Measurements from ENCODE around the gene KRTAP4-12.
"Not testable (repeated sequence)": the region's sequence is repeated elsewhere in the genome, so short reads cannot be mapped to it uniquely, and the experiment has no call there.

Gene KRTAP4-12

DNA sequence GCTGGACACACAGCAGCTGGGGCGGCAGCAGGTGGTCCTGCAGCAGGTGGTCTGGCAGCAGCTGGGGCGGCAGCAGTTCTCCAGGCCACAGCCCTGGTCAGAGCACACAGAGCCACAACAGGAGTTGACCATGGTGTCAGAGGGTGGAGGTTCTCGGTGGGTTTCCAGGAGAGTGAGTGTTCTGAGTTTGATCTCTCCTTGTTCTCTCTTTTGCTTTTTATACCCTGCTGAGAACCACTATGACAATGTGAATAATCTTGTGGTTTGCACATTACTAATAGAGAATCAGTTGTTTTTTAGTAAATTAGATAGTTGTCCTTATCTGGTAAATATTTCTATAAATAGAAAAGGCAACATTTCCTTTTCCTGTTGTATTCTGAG lies at the start of gene KRTAP4-12:
Gene KRTAP4-12 (minus strand): TSS at position 192 of the 381 bp plus-strand sequence. CDS start 60 bp downstream, at position 132.
- DNase-seq (ENCODE audit: low read depth in 2 of 2): not testable (repeated sequence)

DNA sequence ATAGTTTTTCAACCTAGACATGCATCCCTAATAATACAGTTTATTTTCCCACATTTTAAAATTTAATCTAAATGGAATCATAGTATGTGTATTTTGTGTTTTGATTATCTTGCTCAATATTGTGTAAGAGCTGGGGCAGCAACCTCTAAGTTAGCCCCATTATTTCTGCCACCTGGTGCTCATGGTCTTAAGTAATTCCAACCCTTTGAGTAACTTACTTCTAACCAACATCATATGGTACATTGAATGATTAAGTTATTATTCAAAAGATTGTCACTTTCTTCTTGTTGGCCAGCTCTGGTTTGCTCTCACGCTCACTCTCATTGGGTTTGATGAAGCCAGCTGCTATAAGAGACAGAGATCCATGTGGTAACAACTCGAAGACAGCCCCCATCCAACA lies 47.9 kb upstream of the KRTAP4-12 start:
- no peak for DNase-seq (ENCODE audit: low read depth in 2 of 2)

DNA sequence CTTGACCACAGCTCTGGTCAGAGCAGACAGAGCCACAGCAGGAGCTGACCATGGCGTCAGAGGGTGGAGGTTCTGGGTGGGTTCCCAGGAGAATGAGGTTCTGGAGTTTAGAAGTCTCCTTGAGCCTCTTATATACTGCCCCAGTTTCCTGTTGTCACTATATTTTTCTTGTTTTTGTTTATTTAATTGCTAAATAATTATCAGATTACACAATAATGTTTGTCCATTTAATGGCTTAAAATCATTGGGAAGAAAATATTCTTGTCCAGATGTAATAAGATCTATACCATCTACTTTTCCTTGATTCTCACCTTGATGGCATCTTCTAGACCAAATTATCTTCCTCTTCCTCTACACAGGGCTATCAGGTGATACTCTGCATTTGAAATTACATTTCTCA lies 44.1 kb upstream of the KRTAP4-12 start, which contains the start of gene KRTAP4-3:
Gene KRTAP4-3 (minus strand): TSS at position 101 of the 400 bp plus-strand sequence. CDS start 49 bp downstream, at position 52.
- DNase-seq (ENCODE audit: low read depth in 2 of 2): no peak

DNA sequence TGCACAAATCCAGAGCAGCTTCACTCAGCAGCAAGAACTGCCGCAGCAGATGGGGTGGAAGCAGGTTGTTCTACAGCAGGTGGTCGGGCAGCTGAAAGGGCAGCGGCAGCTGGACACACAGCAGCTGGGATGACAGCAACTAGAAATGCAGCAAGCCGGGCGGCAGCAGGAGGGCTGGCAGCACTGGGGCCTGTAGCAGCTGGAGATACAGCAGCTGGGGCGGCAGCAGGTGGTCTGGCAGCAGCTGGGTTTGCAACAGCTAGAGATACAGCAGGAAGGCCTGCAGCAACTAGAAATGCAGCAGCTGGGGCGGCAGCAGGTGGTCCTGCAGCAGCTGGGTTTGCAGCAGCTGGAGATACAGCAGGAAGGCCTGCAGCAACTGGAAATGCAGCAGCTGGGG lies 43.6 kb upstream of the KRTAP4-12 start:
- DNase-seq (ENCODE audit: low read depth in 2 of 2): no peak

DNA sequence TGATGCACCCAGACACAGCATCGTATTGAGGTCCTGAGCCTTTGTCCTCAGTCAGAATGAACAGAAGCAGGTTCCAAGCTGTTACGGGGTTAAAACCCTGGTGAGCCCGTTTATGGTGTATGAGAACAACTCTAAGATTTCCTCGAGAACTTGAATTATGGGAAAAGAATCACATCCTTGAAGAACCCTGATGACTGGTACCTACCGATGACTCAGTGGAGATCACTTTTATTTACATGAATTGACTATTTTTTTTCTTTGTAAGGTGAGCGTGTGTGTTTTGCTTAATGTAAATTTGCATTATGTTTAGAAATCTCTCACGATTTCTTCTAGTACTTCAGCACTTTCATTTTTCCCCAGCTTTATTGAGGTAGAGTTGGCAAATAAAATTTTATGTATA lies 39.8 kb upstream of the KRTAP4-12 start:
- no peak for DNase-seq (ENCODE audit: low read depth in 2 of 2)

DNA sequence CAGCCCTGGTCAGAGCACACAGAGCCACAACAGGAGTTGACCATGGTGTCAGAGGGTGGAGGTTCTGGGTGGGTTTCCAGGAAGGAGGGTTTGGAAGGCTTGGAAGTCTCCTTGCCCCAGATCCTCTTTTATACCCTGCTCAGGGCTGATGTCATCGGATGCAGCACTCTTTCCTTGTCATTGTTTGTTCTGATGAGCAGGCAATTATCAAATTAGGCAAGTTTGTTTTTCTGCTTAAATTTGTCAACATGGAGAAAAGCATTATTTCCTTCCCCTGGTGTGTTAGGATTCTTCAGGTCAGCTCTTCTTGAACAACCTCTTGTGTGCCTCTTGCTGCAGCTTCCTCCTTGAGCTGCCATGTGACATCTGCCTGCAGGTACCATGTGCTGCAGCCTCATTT lies 36.7 kb upstream of the KRTAP4-12 start, which contains the start of gene KRTAP4-4:
Gene KRTAP4-4 (minus strand): TSS at position 101 of the 400 bp plus-strand sequence. CDS start 57 bp downstream, at position 44.
- DNase-seq (ENCODE audit: low read depth in 2 of 2): no peak

DNA sequence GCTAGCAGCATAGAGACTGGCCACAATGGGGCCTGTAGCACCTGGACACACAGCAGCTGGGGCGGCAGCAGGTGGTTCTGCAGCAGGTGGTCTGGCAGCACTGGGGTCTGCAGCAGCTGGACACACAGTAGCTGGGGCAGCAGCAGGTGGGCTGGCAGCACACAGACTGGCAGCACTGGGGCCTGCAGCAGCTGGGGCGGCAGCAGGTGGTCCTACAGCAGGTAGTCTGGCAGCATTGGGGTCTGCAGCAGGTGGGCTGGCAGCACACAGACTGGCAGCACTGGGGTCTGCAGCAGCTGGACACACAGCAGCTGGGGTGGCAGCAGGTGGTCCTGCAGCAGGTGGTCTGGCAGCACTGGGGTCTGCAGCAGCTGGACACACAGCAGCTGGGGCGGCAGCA lies 36.2 kb upstream of the KRTAP4-12 start:
- DNase-seq (ENCODE audit: low read depth in 2 of 2): not testable (repeated sequence)

DNA sequence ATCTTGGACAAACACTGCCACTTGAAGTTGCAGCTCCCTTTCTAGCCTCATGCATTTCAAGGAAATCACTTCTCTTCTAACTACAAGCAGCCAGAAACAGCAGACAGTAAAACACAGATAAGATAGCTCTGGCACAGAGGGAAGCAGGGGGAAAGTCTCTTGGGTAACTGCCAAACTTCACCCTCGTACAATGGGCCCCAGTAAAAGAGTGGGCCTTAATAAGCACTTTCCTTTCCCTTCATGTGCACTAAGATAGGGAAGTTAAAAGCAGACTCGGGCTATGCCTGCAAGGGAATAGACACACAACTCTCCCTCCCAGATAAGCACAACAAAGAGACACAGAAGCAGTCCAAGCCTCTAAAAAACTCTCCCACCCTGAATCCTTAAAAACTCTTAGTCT lies 29.9 kb upstream of the KRTAP4-12 start:
- no peak for DNase-seq (ENCODE audit: low read depth in 2 of 2)

DNA sequence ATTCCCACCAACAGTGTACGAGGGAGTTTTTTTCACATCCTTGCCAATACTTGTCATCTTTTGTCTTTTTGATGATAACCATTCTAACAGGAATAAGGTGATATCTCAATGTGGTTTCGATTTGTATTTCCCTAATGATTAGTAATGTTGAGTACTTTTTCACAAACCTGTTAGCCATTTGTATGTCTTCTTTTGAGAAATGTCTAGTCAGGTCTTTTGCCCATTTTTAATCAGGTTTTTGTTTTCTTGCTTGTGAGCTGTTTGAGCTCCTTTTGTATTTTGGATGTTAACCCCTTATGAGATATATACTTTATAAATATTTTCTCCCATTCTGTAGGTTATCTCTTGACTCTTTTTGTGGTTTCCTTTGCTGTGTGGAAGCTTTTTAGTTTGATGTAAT lies 27.5 kb upstream of the KRTAP4-12 start:
- no peak for DNase-seq (ENCODE audit: low read depth in 2 of 2)

DNA sequence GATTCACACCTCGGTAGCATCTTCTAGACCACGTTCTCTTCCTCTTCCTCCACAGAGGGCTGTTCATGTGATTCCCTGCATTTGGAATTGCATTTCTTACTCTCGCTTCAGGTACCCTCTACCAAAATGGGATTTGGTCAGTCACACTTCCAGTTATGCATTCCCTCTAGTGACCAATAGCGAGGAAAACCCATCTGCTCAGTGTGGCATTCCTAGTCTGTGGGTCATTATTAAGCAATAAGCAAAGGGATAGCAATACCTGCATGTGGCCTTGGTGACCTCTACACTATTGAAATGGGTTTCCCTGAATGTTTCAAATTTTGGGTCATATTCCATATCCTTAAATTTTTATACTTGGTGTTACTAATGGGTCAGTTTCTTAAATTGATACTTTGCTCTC lies 26.0 kb upstream of the KRTAP4-12 start:
- DNase-seq (ENCODE audit: low read depth in 2 of 2): no peak

DNA sequence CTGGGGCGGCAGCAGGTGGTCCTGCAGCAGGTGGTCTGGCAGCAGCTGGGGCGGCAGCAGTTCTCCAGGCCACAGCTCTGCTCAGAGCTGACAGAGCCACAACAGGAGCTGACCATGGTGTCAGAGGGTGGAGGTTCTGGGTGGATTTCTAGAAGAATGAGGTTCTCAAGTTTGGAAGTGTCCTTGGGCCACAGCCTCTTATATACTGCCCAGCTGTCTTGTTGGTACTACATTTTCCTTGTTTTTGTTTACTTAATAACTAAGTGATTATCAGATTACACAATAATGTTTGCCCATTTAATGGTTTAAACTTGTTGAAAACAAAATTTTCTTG lies 25.6 kb upstream of the KRTAP4-12 start, which contains the start of gene KRTAP4-5:
Gene KRTAP4-5 (minus strand): TSS at position 174 of the 334 bp plus-strand sequence. CDS start 58 bp downstream, at position 116.
- DNase-seq (ENCODE audit: low read depth in 2 of 2): no peak

DNA sequence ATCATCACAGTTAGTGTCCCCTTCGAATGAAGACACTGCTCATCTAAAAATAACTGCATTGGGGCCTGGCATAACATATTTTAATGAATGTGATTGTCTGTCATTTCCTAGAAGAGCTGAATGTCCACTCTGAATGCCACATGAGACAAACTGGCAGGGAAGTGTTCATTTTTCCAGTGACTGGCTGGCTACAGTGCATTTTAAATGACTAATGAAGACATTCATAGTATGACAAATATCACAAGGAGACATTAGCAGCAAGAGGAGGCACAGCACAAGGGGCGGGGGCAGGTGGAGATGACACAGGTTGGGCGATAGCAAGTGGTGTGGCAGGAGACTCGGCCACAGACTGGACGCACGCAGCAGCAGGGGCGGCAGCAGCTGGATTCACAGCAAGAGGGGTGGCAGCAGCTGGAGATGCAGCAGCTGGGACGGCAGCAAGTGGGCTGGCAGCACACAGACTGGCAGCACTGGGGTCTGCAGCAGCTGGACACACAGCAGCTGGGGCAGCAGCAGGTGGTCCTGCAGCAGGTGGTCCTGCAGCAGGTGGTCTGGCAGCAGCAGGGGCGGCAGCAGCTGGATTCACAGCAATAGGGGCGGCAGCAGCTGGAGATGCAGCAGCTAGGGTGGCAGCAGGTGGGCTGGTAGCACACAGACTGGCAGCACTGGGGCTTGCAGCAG lies 25.1 kb upstream of the KRTAP4-12 start:
- DNase-seq (ENCODE audit: low read depth in 2 of 2): not testable (repeated sequence)

DNA sequence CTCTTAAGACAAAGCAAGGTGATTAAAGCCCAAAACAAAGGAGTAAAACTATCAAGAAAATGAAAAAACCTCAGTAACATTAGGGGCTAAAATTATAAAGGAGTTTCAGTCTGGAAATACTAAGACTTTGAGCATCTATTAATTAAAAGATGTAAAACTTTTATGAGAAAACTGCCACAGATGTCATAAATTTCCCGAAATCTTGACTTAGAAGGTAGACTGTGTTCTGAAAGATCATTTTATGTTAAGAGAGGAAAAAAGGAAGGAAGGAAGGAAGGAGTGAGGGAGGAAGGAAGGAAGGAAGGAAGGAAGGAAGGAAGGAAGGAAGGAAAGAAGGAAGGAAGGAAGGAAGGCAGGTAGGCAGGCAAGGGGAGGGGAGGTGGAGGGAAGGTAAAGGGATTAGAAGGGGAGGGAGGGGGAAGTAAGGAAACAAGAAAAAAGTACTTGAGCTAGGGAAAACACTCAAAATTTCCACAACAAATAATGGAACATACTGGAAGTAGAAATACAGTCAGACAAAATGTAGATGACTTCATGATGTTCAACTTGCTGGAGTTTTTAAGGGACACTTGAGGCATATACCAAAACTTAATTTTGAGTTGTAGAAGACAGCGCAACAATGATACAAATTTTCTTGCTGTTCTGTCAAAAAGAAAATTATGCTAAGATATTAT lies 23.7 kb upstream of the KRTAP4-12 start:
- no peak for DNase-seq (ENCODE audit: low read depth in 2 of 2)

DNA sequence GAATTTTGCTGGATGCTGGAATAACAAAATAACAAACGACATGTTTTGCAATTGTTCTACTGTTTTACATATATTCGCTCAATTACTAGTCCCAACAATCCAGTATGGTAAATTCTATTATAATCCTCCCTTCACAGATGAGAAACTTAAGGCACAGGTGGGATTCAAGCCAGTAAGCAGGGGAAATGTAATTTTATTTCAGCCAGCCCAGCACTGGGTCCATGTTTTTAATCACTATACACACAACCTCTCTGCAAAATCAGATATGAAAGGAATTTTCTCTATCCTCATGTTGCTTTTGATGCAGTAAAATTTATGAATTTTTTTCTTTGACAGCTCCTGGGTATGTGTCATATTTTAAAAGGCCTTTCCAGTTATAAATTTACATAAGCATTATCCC lies 21.3 kb upstream of the KRTAP4-12 start:
- no peak for DNase-seq (ENCODE audit: low read depth in 2 of 2)

DNA sequence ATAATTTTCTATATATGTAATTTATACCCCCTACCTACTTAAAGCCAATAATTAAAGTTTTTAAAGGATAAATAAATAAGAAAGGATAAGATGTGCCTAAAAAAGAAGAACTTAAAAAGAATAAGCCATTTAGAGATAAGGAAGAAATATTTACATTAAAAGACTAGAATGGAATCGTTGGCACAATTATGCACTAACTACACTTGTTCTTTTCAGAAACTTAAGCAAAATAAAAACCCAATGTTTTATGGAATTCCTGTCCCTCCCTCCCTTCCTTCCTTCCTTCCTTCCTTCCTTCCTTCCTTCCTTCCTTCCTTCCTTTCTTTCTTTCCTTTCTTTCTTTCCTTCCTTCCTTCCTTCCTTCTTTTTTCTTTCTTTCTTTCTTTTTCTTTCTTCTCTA lies 20.9 kb upstream of the KRTAP4-12 start:
- no peak for DNase-seq (ENCODE audit: low read depth in 2 of 2)

DNA sequence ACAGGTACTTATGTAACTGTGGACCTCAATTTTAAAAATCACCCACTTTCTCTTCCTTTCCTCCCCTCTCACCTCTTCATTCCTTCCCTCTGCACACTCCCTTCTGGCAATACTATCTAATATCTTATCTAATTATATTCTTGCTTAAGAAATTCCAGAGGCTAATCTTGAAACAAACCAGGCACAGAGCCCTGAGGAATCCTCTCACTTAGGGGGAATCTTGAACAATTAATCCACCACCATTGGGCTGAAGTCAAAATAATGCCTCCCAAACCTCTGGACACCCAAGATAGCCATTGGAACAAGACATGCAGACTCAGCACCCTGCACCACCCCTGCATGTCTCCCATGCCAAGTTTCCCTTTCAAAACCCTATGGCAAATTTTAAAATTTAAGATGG lies 17.4 kb upstream of the KRTAP4-12 start:
- no peak for DNase-seq (ENCODE audit: low read depth in 2 of 2)

DNA sequence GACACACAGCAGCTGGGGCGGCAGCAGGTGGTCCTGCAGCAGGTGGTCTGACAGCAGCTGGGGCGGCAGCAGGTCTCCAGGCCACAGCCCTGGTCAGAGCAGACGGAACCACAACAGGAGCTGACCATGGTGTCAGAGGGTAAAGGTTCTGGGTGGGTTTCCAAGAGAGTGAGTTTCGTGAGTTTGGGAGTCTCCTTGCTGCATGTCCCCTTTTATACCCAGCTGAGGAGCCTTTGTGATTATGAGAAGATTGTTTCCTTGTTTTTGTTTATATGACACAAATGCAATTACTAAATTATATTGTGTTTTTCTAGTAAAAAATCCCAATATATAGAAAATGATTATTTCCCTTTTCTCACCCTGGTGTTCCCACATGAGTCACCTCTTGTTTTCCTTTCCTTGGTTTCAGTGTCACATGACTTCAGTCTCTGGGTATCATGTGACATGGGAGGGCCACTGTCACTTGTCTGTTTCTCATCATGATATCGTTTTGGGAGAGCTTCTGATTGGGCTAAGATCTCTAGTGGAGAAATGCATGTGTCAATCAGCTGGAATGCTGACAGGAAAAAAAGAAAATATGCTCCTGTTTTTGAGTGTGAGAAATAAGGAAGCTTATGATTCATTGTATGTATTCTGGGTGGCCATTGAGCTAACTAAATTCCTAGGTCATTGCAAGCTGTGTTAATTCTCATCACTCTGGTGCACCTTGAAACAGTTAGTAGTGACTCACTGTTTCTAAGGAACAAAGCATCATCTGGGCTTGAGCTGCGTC lies 16.6 kb upstream of the KRTAP4-12 start, which contains the start of gene KRTAP4-6:
Gene KRTAP4-6 (minus strand): TSS at position 185 of the 772 bp plus-strand sequence. CDS start 57 bp downstream, at position 128.
- DNase-seq (ENCODE audit: low read depth in 2 of 2): no peak

DNA sequence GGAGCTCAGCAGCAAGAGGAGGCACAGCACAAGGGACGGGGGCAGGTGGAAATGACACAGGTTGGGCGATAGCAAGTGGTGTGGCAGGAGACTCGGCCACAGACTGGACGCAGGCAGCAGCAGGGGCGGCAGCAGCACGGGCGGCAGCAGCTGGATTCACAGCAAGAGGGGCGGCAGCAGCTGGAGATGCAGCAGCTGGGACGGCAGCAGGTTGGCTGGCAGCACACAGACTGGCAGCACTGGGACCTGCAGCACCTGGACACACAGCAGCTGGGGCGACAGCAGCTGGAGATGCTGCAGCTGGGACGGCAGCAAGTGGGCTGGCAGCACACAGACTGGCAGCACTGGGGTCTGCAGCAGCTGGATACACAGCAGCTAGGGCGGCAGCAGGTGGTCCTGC lies 15.9 kb upstream of the KRTAP4-12 start:
- DNase-seq (ENCODE audit: low read depth in 2 of 2): not testable (repeated sequence)

DNA sequence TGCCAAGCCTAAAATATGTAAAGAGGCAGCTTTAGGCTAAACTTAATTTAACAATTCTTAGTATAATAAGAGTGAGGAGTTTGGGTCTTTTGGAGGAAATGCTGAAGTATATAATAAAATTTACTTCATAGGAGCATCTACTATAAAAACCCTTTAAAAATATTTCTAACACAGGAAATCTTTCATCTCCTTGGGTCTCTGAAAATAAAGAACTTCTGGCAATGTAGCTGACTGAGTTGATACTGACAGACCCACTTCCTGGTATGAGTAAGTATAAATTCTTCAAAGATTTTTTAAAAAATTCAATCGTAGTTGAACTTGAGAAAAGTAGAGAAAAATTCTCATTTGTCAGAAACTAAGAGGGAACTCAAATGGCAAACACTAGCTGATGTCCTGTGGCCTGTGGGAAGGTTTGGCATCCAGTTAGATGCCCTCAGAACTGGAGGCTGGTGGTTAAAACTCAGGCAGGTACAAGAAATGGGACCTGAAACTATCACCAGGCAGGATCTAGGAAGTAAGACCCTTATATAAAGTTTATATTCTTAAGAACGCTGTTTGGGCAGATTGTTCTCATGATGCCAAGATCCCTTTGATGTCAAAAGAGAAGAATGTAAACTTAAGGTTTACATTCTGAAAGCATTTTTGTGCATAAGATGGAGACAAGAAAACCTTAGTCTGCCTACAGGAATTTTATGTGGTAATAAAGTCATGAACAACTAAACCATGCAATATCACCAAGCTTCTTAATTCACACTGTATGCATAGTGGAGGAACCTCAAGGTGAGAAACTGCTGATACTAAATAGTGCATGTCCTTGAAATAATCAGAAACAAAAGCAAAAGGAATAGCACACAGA lies 10.1 kb upstream of the KRTAP4-12 start:
- no peak for DNase-seq (ENCODE audit: low read depth in 2 of 2)

DNA sequence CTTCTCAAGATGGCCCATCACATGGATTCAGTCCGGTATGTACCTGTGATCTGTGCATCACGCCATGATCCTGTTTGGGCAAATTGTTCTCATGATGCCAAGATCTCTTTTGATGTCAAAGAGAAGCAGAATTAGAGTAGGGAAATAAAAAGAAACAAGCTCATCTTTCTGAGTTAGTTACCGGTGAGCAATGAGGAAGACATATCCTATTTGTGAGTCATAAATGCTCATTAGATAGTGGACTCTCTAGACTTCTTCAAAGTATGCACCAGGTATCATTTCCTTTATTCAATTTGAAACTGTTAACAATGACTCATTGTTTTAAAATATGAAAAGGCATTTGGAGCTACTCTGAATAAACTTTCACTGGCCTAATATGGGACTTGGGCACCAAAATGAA lies 8.0 kb upstream of the KRTAP4-12 start:
- DNase-seq (ENCODE audit: low read depth in 2 of 2): no peak

DNA sequence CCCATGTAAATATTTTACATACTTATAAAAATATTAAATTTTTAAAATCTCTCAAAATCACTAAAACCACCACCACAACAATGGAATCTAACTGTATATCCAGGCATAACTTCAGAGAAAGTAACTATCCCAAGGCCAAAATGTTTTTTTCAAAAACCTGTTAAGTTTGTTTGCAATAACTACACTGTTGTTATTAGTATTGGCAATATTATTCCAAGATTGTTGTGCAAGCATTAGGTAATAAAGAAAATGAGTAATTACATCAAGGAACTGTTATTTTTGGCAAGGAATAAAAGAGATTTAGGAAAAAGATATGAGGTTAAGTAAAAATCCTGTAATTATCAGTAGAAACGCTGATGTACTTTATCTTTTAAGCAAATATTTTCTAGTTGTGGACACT lies 3.4 kb upstream of the KRTAP4-12 start:
- DNase-seq (ENCODE audit: low read depth in 2 of 2): no peak

Measured in stimulated activated CD8-positive, alpha-beta memory T cell treated with anti-CD3 and anti-CD28 coated beads, Interleukin-15, amount 100 ng/mL, for 48 hours (primary cell).